HG03196 (cell line): ENCODE measurements around the gene RUNX2.

Experiments
- ATAC-seq: cut with Tn5 transposase; IDR thresholded peaks from one replicate; pipeline ENCODE4 v1.9.1; 2021; ENCODE audit not compliant: unreplicated experiment

RUNX2 gene

GRCh38 chr6:45430590-45431202, 102.6 kb downstream of the RUNX2 start:
- ATAC-seq, result no peak

- no peak for ATAC-seq
Measured at GRCh38 chr6:45431317-45432065, 103.4 kb downstream of the RUNX2 start.

- no peak for ATAC-seq
Measured at GRCh38 chr6:45432977-45433376, 104.8 kb downstream of the RUNX2 start.

- ATAC-seq, result no peak
Measured at GRCh38 chr6:45433533-45434380, 105.6 kb downstream of the RUNX2 start.

GRCh38 chr6:45434381-45434700, 106.2 kb downstream of the RUNX2 start:
- ATAC-seq, result no peak

GRCh38 chr6:45436544-45437438, 108.7 kb downstream of the RUNX2 start:
- ATAC-seq, result no peak

- no peak for ATAC-seq
Measured at GRCh38 chr6:45437439-45437815, 109.3 kb downstream of the RUNX2 start.

- ATAC-seq, result no peak
Measured at GRCh38 chr6:45438151-45438550, 110.0 kb downstream of the RUNX2 start.

GRCh38 chr6:45438849-45439406, 110.8 kb downstream of the RUNX2 start:
- ATAC-seq, result no peak

- ATAC-seq, result no peak
Measured at GRCh38 chr6:45439459-45439858, 111.3 kb downstream of the RUNX2 start.

GRCh38 chr6:45439861-45440388, 111.8 kb downstream of the RUNX2 start:
- ATAC-seq, result no peak

- no peak for ATAC-seq
Measured at GRCh38 chr6:45441851-45442453, 113.8 kb downstream of the RUNX2 start.

- no peak for ATAC-seq
Measured at GRCh38 chr6:45442716-45443115, 114.6 kb downstream of the RUNX2 start.

- no peak for ATAC-seq
Measured at GRCh38 chr6:45445364-45445748, 117.2 kb downstream of the RUNX2 start.

- ATAC-seq, result no peak
Measured at GRCh38 chr6:45445749-45446549, 117.8 kb downstream of the RUNX2 start.

GRCh38 chr6:45447005-45447404, 118.9 kb downstream of the RUNX2 start:
- no peak for ATAC-seq

- no peak for ATAC-seq
Measured at GRCh38 chr6:45447716-45448115, 119.6 kb downstream of the RUNX2 start.

GRCh38 chr6:45448417-45449389, 120.6 kb downstream of the RUNX2 start:
- ATAC-seq, result no peak
